Natural killer cell treated with Interleukin-12 subunit alpha and Interleukin-12 subunit beta and Interleukin-15 and Interleukin-18, amount 100 ng/mL, for 72 hours (primary cell): ENCODE data around the gene COX19. TPM values are rescaled to one million over a fixed set of nuclear protein-coding genes. Genes with fewer than 3 reads are reported as not detected.

Experiments
- ATAC-seq, 2 donors: fragments of 150-1000 bp; cut with Tn5 transposase in 1 of 2; sonication (Bioruptor Pico), chemical (Tn5 transposase) in 1 of 2; 2 replicates each; pipeline ENCODE4 v1.10.0; 2021
- DNase-seq: peaks from one replicate; pipeline ENCODE4 v3.0.0; 2022; ENCODE audit warnings: low spot score
- H3K27ac Mint-ChIP-seq, 2 donors: 1 replicate in 1 of 2; 2 replicates in 1 of 2; pipeline ENCODE4 v1.8.0; 2022; ENCODE audit warnings: mixed read lengths in 2 of 2, mild to moderate bottlenecking in 1 of 2, moderate library complexity in 1 of 2
- H3K27me3 Mint-ChIP-seq, 2 donors: 1 replicate in 1 of 2; 2 replicates in 1 of 2; pipeline ENCODE4 v1.8.0; 2022; ENCODE audit warnings: mixed read lengths in 2 of 2
- H3K36me3 Mint-ChIP-seq: one replicate; pipeline ENCODE4 v1.8.0; 2022; ENCODE audit warnings: mixed read lengths
- H3K4me1 Mint-ChIP-seq, 2 donors: 1 replicate in 1 of 2; 2 replicates in 1 of 2; pipeline ENCODE4 v1.8.0; 2022; ENCODE audit warnings: low read depth in 2 of 2, mixed read lengths in 2 of 2, mild to moderate bottlenecking in 1 of 2
- H3K4me3 Mint-ChIP-seq: one replicate; pipeline ENCODE4 v1.8.0; 2022; ENCODE audit warnings: mixed read lengths
- H3K9me3 Mint-ChIP-seq: 2 replicates; pipeline ENCODE4 v1.8.0; 2022; ENCODE audit warnings: mixed read lengths
- total RNA-seq, 2 donors: library from RNA; stranded (reverse); gene quantifications; one replicate each; pipeline ENCODE4 v1.2.3, GENCODE V29; 2022

COX19 gene
- total RNA-seq, 2 donors from 2014 or later = 17.2 to 19.9 TPM

GRCh38 chr7:990933-991728, 15.8 kb upstream of the COX19 start:
- Mint-ChIP-seq H3K27ac (no peak overlapping the region), H3K4me3 (no peak overlapping the region), H3K4me1 (peaks cover 4 to 6% of the 10 kb centered on the region in 2 donors), H3K36me3 (no peaks in the 10 kb centered on the region), H3K9me3 (no peaks in the 10 kb centered on the region), H3K27me3 (no peaks in the 10 kb centered on the region)
- DNase-seq (no peak), ATAC-seq (no peak)

DNA sequence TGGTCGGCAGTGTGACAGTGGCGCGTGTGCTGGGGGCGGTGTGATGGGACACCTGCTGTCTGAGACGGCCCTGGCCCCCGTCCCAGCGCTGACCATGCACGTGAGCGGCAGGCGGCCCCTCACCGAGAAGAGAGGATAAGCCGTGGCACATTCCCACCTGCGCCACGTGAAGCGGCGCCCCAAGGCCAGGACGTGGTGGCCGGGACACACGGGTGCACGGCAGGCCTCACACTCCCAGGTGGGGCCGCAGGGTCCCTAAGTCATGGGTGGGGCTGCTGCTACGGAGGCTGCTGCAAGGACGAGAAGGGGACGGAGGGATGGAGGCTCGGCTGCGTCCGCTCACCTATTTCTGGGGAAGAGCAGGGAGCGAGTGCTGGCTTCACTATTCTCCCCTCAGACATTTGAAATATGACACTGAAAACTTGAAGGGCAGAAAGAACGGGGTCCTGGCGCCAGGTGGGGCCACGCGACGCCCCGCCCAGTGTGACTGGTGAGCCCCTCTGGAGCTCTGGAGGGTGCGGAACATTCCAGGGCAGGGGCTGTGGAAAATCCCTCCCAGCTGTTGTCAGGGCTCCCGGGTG, 15.1 kb upstream of the COX19 start:
- no peak overlapping the region for H3K27ac Mint-ChIP-seq
- H3K4me1 Mint-ChIP-seq = peaks cover 4 to 6% of the 10 kb centered on the region in 2 donors
- H3K36me3 Mint-ChIP-seq = no peaks in the 10 kb centered on the region
- no peaks in the 10 kb centered on the region for H3K27me3 Mint-ChIP-seq
- H3K9me3 Mint-ChIP-seq = no peaks in the 10 kb centered on the region
- ATAC-seq (no peak), DNase-seq (no peak)
- H3K4me3 Mint-ChIP-seq = no peak overlapping the region

DNA sequence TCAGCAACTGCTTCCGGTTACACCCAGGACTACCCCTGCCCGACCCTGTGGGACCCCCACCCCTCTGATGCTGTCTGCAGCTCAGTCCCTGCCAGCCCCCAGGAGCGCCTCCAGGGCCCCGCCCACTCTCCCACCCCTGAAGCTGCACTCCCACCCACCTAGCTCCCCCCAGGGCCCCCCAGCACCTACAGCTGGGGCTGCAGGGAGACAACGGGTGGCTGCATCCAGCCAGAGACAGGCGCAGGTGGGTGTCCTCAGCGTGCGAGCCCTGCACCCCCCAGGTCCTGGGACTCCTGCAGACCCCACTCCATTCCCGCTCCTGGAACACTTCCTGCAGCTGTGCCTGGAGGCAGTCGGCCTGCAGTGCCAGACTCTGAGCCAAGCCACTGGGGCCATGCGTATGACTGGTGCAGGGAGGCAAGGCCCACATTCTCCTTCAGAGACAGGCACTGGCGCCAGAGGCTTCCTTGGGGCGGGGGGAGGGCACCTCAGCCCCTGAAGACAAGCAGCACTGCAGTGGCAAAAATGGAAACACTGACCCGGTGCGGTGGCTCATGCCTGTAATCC, 13.7 kb upstream of the COX19 start:
- Mint-ChIP-seq H3K36me3 (no peaks in the 10 kb centered on the region), H3K27ac (no peak overlapping the region), H3K27me3 (no peaks in the 10 kb centered on the region), H3K4me1 (peaks cover 3 to 4% of the 10 kb centered on the region in 2 donors), H3K9me3 (no peaks in the 10 kb centered on the region), H3K4me3 (no peak overlapping the region)
- DNase-seq (no peak), ATAC-seq (no peak)

DNA sequence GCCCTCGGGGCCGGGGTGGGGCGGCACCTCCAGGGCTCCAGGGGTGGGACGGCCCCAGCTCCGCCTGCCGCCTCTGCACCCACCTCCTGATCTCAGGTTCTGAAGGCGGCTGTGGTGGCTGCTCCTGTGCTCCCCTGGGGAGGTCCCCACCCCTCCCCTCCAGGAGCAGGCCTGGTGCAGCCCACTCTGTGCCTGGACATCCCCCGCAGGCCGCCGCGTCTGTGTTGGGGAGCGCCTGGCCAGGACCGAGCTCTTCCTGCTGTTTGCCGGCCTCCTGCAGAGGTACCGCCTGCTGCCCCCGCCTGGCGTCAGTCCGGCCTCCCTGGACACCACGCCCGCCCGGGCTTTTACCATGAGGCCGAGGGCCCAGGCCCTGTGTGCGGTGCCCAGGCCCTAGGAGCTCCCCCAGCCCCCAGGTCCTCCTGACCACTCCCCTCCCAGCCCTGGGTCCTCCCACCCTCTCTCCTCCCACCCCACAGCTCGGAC, 13.1 kb upstream of the COX19 start:
- H3K4me1 Mint-ChIP-seq = peaks cover 3 to 4% of the 10 kb centered on the region in 2 donors
- no peaks in the 10 kb centered on the region for H3K27me3 Mint-ChIP-seq
- H3K27ac Mint-ChIP-seq = no peak overlapping the region

DNA sequence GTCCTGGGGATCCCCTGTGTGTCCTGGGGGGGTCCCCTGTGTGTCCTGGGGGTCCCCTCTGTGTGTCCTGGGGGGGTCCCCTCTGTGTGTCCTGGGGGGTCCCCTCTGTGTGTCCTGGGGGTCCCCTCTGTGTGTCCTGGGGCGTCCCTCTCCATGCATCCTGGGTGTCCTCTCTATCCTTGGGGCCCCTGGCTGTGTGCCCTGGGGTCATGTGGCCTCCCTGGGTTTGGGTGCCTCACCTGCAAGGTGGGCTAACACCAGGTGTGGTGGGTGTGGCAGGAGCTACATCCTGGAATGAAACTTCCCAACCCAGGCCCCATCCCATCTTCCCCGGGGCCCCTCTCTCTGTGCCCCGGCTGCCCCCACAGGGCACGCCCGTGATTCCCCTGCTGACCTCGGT, 12.6 kb upstream of the COX19 start:
- no peaks in the 10 kb centered on the region for H3K27me3 Mint-ChIP-seq

More for the DNA sequence above, 13.1 kb upstream of the COX19 start:
- ATAC-seq = no peak
- DNase-seq = no peak
- no peaks in the 10 kb centered on the region for H3K9me3 Mint-ChIP-seq
- no peak overlapping the region for H3K4me3 Mint-ChIP-seq
- H3K36me3 Mint-ChIP-seq = no peaks in the 10 kb centered on the region

GRCh38 chr7:986766-987751, 11.7 kb upstream of the COX19 start:
- Mint-ChIP-seq H3K27me3 (no peaks in the 10 kb centered on the region), H3K4me3 (no peak overlapping the region), H3K36me3 (no peaks in the 10 kb centered on the region), H3K27ac (no peak overlapping the region), H3K9me3 (no peaks in the 10 kb centered on the region), H3K4me1 (peaks cover 0 to 3% of the 10 kb centered on the region in 2 donors)
- ATAC-seq (no peak), DNase-seq (no peak)

More for the DNA sequence above, 12.6 kb upstream of the COX19 start:
- Mint-ChIP-seq H3K36me3 (no peaks in the 10 kb centered on the region), H3K27ac (no peak overlapping the region), H3K9me3 (no peaks in the 10 kb centered on the region), H3K4me3 (no peak overlapping the region), H3K4me1 (peaks cover 1 to 3% of the 10 kb centered on the region in 2 donors)
- DNase-seq = no peak
- no peak for ATAC-seq

- no peak overlapping the region for H3K4me3 Mint-ChIP-seq
- ATAC-seq (no peak), DNase-seq (no peak)
- H3K4me1 Mint-ChIP-seq = peaks cover 0 to 3% of the 10 kb centered on the region in 2 donors
- H3K27me3 Mint-ChIP-seq = no peaks in the 10 kb centered on the region
- H3K9me3 Mint-ChIP-seq = no peaks in the 10 kb centered on the region
- H3K36me3 Mint-ChIP-seq = no peaks in the 10 kb centered on the region
- no peak overlapping the region for H3K27ac Mint-ChIP-seq
These were observed 10.8 kb upstream of the COX19 start for GRCh38 chr7:985915-986741.

GRCh38 chr7:985127-985416, 9.7 kb upstream of the COX19 start:
- Mint-ChIP-seq H3K9me3 (no peaks in the 10 kb centered on the region), H3K27me3 (no peaks in the 10 kb centered on the region), H3K4me1 (peaks cover 0 to 3% of the 10 kb centered on the region in 2 donors), H3K27ac (no peak overlapping the region), H3K4me3 (no peak overlapping the region), H3K36me3 (no peaks in the 10 kb centered on the region)
- DNase-seq (no peak), ATAC-seq (no peak)

DNA sequence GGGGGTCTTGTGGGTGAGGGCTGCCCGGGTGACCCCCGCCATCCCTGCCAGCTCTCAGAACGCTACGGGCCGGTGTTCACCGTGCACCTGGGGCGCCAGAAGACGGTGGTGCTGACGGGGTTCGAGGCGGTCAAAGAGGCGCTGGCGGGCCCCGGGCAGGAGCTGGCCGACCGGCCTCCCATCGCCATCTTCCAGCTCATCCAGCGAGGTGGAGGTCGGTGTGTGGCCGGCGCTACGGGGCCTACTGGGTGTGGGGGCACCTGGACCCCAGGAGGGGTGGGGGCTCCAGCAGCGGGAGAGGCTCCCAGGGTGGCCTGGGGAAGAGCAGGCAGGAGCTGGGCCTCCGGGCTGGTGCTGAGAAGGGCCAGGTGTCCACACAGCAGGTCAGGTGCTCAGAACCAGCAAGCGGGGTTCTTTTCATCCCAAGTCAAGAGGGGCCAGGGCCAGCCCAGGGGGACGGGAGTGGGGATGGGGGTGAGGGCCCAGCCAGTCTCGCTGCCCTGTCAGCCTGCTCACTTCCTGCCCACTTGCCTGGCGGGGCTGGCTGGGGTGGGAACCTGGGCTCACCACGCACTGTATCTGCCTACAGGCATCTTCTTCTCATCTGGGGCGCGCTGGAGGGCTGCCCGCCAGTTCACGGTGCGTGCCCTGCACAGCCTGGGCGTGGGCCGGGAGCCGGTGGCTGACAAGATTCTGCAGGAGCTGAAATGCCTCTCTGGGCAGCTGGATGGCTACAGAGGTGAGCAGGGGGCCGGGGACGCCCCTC, 9.2 kb upstream of the COX19 start:
- H3K36me3 Mint-ChIP-seq = no peaks in the 10 kb centered on the region
- H3K9me3 Mint-ChIP-seq = no peaks in the 10 kb centered on the region
- DNase-seq (no peak), ATAC-seq (no peak)
- no peak overlapping the region for H3K4me3 Mint-ChIP-seq
- no peak overlapping the region for H3K27ac Mint-ChIP-seq
- H3K27me3 Mint-ChIP-seq = no peaks in the 10 kb centered on the region
- peaks cover 0 to under 1% of the 10 kb centered on the region in 2 donors for H3K4me1 Mint-ChIP-seq

DNA sequence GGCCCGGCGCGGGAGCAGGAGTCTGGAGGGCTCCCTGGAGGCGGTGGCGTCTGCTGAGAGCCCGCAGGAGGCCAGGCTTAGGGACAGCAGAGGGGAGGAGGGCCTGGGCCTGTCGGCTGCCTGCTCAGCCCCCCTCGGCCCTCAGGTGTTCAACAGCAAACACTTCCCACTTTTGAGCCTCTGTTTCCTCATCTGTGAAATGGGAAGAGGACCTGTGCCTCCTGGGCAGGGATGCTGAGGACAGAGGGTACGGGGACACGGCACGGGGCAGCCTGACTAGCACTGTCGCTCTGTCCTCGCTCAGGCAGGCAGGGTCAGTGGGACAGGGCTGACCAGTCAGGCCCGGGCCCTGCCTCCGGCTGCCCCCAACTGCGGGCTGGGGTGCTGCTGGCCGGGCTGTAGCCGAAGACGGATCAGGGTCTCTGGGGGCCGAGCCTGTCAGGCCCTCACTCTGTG, 8.3 kb upstream of the COX19 start:
- no peaks in the 10 kb centered on the region for H3K27me3 Mint-ChIP-seq
- no peak overlapping the region for H3K4me3 Mint-ChIP-seq
- no peak for ATAC-seq
- H3K9me3 Mint-ChIP-seq = no peaks in the 10 kb centered on the region
- H3K4me1 Mint-ChIP-seq = no peaks in the 10 kb centered on the region
- no peaks in the 10 kb centered on the region for H3K36me3 Mint-ChIP-seq
- H3K27ac Mint-ChIP-seq = no peak overlapping the region
- no peak for DNase-seq

DNA sequence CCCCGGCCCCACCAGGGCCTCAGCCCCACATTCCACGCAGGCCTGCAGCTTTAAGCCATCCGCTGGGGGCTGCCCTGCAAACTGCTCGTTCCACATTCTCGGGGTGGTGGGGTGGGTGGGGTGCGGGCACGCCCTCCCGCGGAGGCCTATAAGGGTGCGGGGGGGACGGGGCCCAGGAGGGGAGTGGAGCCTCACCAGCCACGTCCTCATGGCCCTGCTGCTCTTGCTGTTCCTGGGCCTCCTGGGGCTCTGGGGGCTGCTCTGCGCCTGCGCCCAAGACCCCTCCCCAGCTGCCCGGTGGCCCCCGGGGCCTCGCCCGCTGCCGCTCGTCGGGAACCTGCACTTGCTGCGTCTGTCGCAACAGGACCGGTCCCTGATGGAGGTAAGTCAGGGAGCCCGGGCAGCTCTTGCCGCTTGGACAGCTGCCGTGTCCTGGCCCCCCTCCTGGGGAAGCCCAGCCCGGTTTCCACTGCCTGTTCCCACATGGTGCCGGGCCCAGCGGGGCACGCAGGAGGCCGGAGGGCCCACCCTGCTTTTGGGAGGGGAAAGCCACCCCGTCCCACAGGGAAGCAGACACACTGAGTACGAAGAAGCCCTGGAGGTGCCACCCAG, 7.8 kb upstream of the COX19 start, which contains the start of gene CYP2W1:
TSS of gene CYP2W1 (plus strand) at position 178 of the 612 bp plus-strand sequence. CDS start at position 209, 31 bp downstream.
- H3K4me3 Mint-ChIP-seq = no peak within 1 kb of the TSS

GRCh38 chr7:982511-983003, 7.2 kb upstream of the COX19 start:
- H3K4me1 Mint-ChIP-seq = no peaks in the 10 kb centered on the region
- no peak overlapping the region for H3K4me3 Mint-ChIP-seq
- no peaks in the 10 kb centered on the region for H3K36me3 Mint-ChIP-seq
- ATAC-seq = no peak
- DNase-seq = no peak
- no peaks in the 10 kb centered on the region for H3K27me3 Mint-ChIP-seq
- no peak overlapping the region for H3K27ac Mint-ChIP-seq
- H3K9me3 Mint-ChIP-seq = no peaks in the 10 kb centered on the region

More for the DNA sequence above, 7.8 kb upstream of the COX19 start, which contains the start of gene CYP2W1:
- H3K27ac Mint-ChIP-seq = no peak within 1 kb of the TSS
- ATAC-seq = no peak
- no peaks in the 10 kb centered on the region for H3K9me3 Mint-ChIP-seq
- no peaks in the 10 kb centered on the region for H3K36me3 Mint-ChIP-seq
- DNase-seq = no peak
- no peaks in the 10 kb centered on the region for H3K27me3 Mint-ChIP-seq
- no peaks in the 10 kb centered on the region for H3K4me1 Mint-ChIP-seq
